Mammary epithelial cell (primary cell): Measurements from ENCODE around the gene RNF40.

Experiments used
- EZH2 ChIP-seq: IDR thresholded peaks from 2 replicates; pipeline ENCODE4 v1.6.1; 2012; ENCODE audit warnings: low read length, inconsistent platforms, borderline replicate concordance
- TF ChIP-seq, protein P1 (sequence below), 2 donors: IDR thresholded peaks in 1 of 2; conservative IDR thresholded peaks in 1 of 2; 2 replicates each; pipeline ENCODE4 v1.5.1; 2011 to 2012; ENCODE audit warnings: inconsistent platforms in 2 of 2, low read length in 2 of 2, mild to moderate bottlenecking in 2 of 2, control low read depth in 1 of 2, low read depth in 1 of 2; ENCODE audit not compliant: insufficient read depth in 1 of 2; ENCODE audit errors: extremely low read depth in 1 of 2

DNA sequence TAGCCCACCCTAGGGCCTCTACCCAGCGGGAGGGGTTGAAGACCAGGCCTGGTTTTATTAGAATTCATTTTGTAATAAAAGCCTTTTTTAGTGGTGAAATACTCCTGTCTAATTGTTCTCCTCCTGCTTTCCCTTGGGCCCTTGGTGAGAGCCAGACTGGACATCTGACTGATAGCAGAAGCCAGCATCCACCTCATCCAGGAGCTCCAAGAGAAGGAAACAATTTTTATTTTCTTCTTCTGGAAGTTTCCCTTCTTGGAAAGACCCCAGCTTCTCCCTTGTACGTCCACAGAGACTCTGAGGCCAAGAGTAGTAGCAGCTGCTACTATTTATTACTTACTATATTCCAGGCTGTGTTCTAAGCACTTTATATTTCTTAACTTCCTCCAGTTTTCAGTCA, 17.9 kb upstream of the RNF40 start:
- TF ChIP-seq, protein P1, sequence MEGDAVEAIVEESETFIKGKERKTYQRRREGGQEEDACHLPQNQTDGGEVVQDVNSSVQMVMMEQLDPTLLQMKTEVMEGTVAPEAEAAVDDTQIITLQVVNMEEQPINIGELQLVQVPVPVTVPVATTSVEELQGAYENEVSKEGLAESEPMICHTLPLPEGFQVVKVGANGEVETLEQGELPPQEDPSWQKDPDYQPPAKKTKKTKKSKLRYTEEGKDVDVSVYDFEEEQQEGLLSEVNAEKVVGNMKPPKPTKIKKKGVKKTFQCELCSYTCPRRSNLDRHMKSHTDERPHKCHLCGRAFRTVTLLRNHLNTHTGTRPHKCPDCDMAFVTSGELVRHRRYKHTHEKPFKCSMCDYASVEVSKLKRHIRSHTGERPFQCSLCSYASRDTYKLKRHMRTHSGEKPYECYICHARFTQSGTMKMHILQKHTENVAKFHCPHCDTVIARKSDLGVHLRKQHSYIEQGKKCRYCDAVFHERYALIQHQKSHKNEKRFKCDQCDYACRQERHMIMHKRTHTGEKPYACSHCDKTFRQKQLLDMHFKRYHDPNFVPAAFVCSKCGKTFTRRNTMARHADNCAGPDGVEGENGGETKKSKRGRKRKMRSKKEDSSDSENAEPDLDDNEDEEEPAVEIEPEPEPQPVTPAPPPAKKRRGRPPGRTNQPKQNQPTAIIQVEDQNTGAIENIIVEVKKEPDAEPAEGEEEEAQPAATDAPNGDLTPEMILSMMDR (conservative IDR thresholded peaks at IDR 0.05 in 1 of 2, IDR thresholded peaks at IDR 0.05 in 1 of 2; ENCODE audit: extremely low read depth in 1 of 2, insufficient read depth in 1 of 2, low read depth in 1 of 2, low read length in 2 of 2): no peak
- TF ChIP-seq EZH2: no peak
